ENCODE results near the gene BTAF1.
"Not testable (repeated sequence)": the region's sequence is repeated elsewhere in the genome, so short reads cannot be mapped to it uniquely, and the experiment has no call there.

BTAF1 gene

GRCh38 chr10:91980319-91980718 lies 56.7 kb downstream of the BTAF1 start:
- no peak for DNase-seq

DNA sequence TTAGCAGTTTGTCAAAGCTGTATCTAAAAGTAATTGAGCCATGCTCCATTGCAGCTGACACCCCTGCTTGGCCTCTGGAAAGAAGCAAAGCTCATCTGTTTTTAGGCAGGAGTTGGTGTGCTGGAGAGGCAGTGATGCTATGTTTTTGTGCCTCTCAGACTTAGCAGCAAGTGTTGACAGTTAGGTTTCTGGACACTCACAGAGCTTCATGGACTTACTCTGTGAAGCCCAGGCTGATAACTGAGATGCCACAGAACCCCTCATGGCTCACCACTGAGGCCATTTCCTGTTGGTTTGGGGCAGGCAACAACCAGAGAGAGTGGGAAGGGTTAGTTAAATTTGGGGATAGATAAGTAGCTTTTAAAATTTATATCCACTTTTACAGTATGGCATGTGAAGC lies 59.8 kb downstream of the BTAF1 start:
- no peak for DNase-seq

GRCh38 chr10:91987397-91988037 lies 63.9 kb downstream of the BTAF1 start:
- DNase-seq, result no peak

- no peak for DNase-seq
Measured at GRCh38 chr10:91992031-91992430, 68.5 kb downstream of the BTAF1 start.

DNA sequence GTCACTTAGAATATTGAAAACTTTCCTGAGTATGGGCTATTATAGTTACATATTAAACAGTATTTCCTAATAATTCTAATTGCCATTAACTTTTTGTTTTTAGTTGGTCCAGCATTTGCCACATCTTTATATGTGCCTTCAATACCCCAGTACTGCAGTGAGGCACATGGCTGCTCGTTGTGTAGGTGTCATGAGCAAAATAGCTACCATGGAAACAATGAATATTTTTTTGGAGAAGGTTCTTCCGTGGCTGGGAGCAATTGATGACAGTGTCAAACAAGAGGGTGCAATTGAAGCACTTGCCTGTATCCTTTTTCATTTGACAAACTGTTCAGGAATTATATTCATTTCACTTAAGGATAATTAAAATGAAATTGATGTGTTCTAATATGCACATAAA lies 72.7 kb downstream of the BTAF1 start:
- no peak for DNase-seq

- DNase-seq, result no peak
Measured at GRCh38 chr10:92001581-92001980, 78.0 kb downstream of the BTAF1 start.

GRCh38 chr10:92001995-92002394 lies 78.4 kb downstream of the BTAF1 start:
- DNase-seq, result no peak

DNA sequence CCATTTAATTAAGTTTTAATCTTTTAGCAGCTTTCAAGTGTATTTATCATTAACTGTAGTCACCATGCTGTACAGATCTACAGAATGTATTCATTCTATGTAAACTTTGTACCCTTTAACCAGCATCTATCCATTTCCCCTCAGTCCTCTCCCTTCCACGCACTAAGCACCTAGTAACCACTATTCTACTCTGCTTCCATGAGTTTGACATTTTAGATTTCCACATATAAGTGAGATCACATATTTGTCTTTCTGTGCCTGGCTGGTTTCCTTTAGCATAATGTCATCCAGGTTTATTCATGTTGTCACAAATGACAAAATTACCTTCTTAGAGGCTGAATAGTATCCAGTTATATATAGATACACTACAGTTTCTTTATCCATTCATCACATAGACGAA lies 79.7 kb downstream of the BTAF1 start:
- DNase-seq, result no peak

DNA sequence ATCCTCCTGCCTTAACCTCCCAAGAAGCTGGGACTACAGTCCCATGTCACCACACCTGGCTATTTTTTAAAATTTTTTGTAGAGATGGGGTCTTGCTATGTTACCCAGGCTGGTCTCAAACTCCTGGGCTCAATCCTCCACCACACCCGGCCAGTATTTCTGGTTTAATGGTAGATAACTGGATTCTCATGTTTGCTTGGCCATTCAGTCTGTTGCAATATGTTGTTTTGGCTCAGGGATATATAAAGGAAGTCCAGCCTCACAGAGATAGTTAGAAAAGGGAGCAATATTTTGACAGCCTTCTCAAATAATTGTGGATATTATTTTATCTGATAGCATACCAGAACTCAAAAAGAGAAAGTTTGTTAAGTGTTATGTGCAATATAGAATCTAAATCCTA lies 82.4 kb downstream of the BTAF1 start:
- DNase-seq, result no peak

GRCh38 chr10:92009445-92009844 lies 85.9 kb downstream of the BTAF1 start:
- DNase-seq, result no peak

GRCh38 chr10:92010047-92010735 lies 86.6 kb downstream of the BTAF1 start:
- DNase-seq, result no peak

GRCh38 chr10:92011560-92012214 lies 88.1 kb downstream of the BTAF1 start:
- no peak for DNase-seq

- DNase-seq, result no peak
Measured at GRCh38 chr10:92014620-92015019, 91.0 kb downstream of the BTAF1 start.

DNA sequence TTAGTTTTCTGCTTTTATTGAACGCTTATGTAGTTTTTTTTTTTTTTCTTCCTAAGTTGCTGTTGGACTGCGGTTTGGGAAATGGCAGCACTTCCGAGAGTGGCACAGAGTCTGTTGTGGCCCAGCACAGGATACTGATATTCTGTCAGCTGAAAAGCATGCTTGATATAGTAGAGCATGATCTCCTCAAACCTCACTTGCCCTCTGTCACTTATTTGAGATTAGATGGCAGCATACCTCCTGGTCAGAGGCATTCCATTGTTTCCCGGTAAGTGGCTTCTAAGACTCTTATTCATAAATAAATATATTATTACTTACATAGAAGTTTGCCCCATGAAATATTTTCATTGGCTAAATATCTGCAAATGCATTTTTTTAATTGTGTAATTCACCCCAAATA lies 101.1 kb downstream of the BTAF1 start:
- no peak for DNase-seq

- not testable (repeated sequence) for DNase-seq
Measured at GRCh38 chr10:92025340-92025739, 101.8 kb downstream of the BTAF1 start.

DNA sequence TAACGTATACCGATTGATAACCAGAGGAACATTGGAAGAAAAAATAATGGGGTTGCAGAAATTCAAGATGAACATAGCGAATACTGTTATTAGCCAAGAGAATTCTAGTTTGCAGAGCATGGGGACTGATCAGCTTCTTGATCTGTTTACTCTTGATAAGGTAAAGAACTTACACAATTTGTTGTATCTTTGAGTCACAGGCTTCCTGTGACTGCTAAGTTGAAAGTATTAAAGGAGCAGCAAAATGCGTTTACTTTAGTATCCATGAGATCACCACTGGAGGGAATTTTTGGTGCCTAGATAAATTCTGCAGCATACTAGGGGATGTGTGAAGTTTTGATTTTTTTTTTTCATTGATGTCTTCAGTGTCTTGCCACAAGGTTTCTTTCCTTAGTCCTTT lies 103.6 kb downstream of the BTAF1 start:
- no peak for DNase-seq

GRCh38 chr10:92031580-92031979 lies 108.0 kb downstream of the BTAF1 start:
- no peak for DNase-seq

GRCh38 chr10:92033070-92033469 lies 109.5 kb downstream of the BTAF1 start:
- not testable (repeated sequence) for DNase-seq

- no peak for DNase-seq
Measured at GRCh38 chr10:92038949-92039348, 115.4 kb downstream of the BTAF1 start.

DNA sequence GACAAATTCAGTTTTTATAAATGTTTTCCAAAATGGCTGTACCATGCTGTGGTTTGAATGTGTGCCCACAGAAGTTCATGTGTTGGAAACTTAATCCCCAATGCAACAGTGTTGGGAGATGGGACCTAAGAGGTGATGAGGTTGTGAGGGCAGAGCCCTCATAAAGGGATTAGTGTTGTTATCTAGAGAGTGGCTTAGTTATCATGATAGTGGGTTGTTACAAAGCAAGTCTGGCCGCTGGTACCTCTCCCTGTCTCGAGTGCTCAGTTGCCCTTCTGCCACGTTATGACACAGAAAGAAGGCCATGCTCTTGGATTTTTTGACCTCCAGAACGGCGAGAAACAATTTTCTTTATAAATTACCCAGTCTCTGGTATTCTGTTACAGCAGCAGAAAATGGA lies 119.0 kb downstream of the BTAF1 start:
- no peak for DNase-seq

DNA sequence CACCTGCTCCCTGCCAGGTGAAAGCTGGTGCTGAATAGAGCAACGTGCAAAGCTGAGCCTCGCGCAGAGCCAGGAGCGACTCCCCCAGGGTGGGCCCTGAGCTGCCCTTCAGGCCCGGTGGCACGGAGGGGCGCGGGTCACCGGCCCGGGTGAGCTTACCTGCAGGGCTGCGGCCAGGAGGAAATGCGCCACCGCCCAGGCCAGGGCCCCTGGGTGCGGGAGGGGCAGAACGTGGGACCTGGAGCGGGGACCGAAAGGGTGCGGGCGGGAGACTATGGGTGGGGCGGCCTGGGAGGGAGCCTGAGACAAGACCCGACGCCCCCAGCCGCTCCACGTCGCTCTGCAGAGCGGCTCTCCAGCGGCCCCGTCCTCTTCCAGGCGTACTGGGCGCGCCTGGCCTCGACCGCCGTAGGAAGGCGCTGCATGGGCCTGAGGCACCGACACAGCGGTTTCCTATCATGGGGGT lies 122.1 kb downstream of the BTAF1 start:
- no peak for DNase-seq

- DNase-seq, result no peak
Measured at GRCh38 chr10:92047215-92047614, 123.6 kb downstream of the BTAF1 start.

GRCh38 chr10:92052088-92052487 lies 128.5 kb downstream of the BTAF1 start:
- DNase-seq, result no peak

DNA sequence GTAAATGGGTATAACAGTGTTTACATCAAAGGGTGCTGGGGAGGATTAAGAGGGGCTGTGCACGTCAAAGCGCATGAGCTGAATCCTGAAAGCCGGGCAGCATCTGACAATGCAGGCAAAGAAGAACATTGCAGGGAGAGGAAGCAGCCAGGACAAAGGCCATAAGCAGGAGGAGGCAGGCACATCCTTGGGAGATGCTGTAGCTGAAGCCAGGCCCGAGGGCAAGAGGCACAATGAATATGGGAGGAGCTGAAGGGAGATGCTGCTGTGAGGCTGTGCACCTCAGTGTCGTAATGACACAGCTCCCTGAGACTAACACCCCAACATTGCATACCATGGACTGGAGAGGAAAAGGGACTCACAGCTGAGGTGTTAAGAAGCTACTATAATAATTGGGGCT lies 129.2 kb downstream of the BTAF1 start:
- no peak for DNase-seq
